ENCODE results near the gene WDR88.

GRCh38 chr19:33108161-33108560 is 23.8 kb upstream of the WDR88 start:
- TF ChIP-seq CTCF (IDR thresholded peaks at IDR 0.05; ENCODE audit: low read depth, low read length, poor library complexity, severe bottlenecking) = no peak
- TF ChIP-seq EZH2phosphoT487 (IDR thresholded peaks at IDR 0.05; ENCODE audit: borderline replicate concordance, low read length) = no peak

Data from DOHH2 (cell line).